Brain microvascular endothelial cell (primary cell): ENCODE measurements around the gene RDX.
"Not testable (repeated sequence)": the region's sequence is repeated elsewhere in the genome, so short reads cannot be mapped to it uniquely, and the experiment has no call there.

Experiments used
- DNase-seq: peaks from one replicate; pipeline ENCODE4 v3.0.0-alpha.2; 2020
- H3K27ac ChIP-seq: fragments of 250-450 bp; sonication (Bioruptor Pico); 2 replicates; pipeline ENCODE4 v1.5.1; 2020; ENCODE audit warnings: mild to moderate bottlenecking, moderate library complexity
- H3K27me3 ChIP-seq: fragments of 250-450 bp; sonication (Bioruptor Pico); replicated peaks from 2 replicates; pipeline ENCODE4 v1.5.1; 2020; ENCODE audit warnings: mild to moderate bottlenecking
- H3K36me3 ChIP-seq: fragments of 250-450 bp; sonication (Bioruptor Pico); replicated peaks from 2 replicates; pipeline ENCODE4 v1.5.1; 2020; ENCODE audit warnings: mild to moderate bottlenecking
- H3K4me3 ChIP-seq: 2 replicates; pipeline ENCODE4 v1.5.1; 2011; ENCODE audit warnings: low read depth, mild to moderate bottlenecking, control low read depth, low read length, moderate library complexity
- in situ Hi-C: cut with HindIII; loops from 2 replicates; pipeline ENCODE4 v1.10.0; 2017; ENCODE audit warnings: low sequenced_read_pairs, low pct_ligation_motif_present
- TF ChIP-seq, protein P1 (sequence below): IDR thresholded peaks from 2 replicates; pipeline ENCODE4 v1.5.1; 2011; ENCODE audit warnings: low read depth, mild to moderate bottlenecking, moderate library complexity, low read length, control low read depth, inconsistent platforms; ENCODE audit errors: missing control alignments

The RDX gene

DNA sequence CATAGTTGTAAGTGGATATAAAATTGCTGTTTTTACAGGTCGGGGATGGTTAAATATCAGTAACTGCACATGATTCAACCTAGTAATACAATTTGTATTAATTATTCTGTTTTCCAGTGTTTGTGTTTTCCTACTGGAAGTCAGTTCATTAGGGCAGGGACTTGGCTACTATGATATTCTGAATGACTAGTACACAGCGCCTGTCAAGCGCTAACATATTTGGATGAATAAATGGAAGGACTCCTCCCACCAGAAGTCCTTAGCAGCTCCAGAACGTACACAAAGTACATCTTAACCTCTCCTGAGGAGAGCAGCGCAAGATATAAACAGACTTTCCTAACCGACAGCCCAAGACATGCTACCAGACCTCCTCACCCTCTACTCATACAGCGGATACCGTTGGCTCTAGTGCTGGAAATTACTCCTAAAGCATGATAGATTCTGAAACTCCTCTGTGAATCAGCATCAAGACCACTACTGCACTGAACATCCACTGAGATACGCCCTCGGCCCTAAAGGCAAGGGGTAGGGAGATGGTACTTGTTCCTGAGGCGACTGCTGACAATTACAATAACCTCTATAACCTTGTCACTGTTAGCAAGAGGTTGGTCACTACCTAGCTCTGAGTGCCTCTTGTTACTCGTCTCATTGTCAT, 79.1 kb downstream of the RDX start:
- Histone ChIP-seq H3K36me3 (no peaks in the 10 kb centered on the region), H3K27ac (no peak overlapping the region), H3K4me3 (no peak overlapping the region), H3K27me3 (no peaks in the 10 kb centered on the region)
- TF ChIP-seq, protein P1, sequence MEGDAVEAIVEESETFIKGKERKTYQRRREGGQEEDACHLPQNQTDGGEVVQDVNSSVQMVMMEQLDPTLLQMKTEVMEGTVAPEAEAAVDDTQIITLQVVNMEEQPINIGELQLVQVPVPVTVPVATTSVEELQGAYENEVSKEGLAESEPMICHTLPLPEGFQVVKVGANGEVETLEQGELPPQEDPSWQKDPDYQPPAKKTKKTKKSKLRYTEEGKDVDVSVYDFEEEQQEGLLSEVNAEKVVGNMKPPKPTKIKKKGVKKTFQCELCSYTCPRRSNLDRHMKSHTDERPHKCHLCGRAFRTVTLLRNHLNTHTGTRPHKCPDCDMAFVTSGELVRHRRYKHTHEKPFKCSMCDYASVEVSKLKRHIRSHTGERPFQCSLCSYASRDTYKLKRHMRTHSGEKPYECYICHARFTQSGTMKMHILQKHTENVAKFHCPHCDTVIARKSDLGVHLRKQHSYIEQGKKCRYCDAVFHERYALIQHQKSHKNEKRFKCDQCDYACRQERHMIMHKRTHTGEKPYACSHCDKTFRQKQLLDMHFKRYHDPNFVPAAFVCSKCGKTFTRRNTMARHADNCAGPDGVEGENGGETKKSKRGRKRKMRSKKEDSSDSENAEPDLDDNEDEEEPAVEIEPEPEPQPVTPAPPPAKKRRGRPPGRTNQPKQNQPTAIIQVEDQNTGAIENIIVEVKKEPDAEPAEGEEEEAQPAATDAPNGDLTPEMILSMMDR = no peak
- no peak for DNase-seq
- in situ Hi-C loops = no loop called here

DNA sequence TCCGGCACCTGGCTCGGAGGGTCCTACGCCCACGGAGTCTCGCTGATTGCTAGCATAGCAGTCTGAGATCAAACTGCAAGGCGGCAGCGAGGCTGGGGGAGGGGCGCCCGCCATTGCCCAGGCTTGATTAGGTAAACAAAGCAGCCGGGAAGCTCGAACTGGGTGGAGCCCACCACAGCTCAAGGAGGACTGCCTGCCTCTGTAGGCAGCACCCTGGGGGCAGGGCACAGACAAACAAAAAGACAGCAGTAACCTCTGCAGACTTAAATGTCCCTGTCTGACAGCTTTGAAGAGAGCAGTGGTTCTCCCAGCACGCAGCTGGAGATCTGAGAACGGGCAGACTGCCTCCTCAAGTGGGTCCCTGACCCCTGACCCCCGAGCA, 87.1 kb downstream of the RDX start:
- DNase-seq, H3K27ac ChIP-seq, H3K27me3 ChIP-seq, in situ Hi-C loops, H3K36me3 ChIP-seq: not testable (repeated sequence)
- H3K4me3 ChIP-seq = peak overlapping the region; percentile 31

DNA sequence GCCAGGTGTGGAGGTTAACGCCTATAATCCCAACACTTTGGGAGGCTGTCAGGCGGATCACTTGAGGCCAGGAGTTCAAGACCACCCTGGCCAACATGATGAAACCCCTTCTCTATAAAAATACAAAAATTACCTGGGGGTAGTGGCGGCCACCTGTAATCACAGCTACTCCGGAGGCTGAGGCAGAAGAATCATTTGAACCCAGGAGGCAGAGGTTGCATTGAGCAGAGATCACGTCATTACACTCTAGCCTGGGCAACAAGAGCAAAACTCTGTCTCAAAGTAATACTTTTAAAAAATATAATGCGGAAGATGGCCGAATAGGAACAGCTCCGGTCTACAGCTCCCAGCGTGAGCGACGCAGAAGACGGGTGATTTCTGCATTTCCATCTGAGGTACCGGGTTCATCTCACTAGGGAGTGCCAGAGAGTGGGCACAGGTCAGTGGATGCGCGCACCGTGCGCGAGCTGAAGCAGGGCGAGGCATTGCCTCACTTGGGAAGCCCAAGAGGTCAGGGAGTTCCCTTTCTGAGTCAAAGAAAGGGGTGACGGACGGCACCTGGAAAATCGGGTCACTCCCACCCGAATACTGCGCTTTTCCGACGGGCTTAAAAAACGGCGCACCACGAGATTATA, 87.6 kb downstream of the RDX start:
- H3K27ac ChIP-seq = not testable (repeated sequence)

DNA sequence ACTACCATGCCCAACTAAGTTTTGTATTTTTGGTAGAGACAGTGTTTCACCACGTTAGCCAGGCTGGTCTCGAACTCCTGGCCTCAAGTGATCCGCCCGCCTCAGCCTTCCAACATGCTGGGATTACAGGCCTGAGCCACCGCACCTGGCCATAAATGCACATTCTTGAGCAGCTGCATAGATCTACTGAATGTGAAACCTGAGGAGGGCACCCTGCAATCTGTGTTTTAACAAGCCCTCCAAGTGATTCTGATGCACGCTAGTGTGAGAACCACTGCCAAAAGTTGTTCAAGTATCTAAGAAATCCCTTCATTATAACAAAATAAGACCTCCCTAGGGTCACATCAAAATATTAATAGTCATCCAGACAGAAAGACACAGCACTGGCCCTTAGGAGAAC, 89.3 kb downstream of the RDX start:
- Histone ChIP-seq H3K4me3 (no peak overlapping the region), H3K27ac (no peak overlapping the region), H3K27me3 (no peaks in the 10 kb centered on the region), H3K36me3 (no peaks in the 10 kb centered on the region)
- DNase-seq = no peak
- TF ChIP-seq, protein P1 = no peak
- in situ Hi-C loops = no loop called here

More for the DNA sequence above, 87.6 kb downstream of the RDX start:
- peak overlapping the region; percentile 39 for H3K4me3 ChIP-seq
- TF ChIP-seq, protein P1 = peak; percentile 8
- H3K27me3 ChIP-seq, DNase-seq, H3K36me3 ChIP-seq, in situ Hi-C loops: not testable (repeated sequence)

DNA sequence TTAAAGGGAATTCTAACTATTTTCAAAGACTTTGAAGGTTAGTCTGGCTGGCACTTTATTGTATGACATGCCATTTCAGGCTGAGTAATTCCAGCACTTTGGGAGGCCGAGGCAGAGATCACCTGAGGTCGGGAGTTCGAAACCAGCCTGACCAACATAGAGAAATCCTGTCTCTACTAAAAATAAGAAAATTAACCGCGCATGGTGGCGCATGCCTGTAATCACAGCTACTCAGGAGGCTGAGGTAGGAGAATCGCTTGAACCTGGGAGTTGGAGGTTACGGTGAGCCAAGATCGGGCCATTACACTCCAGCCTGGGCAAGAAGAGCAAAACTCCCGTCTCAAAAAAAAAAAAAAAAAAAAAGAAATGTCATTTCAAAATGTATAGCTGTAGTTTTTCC, 95.6 kb downstream of the RDX start:
- no peak for DNase-seq
- in situ Hi-C loops = no loop called here
- Histone ChIP-seq H3K27me3 (no peaks in the 10 kb centered on the region), H3K27ac (peak overlapping the region; percentile 37), H3K36me3 (no peaks in the 10 kb centered on the region), H3K4me3 (no peak overlapping the region)
- TF ChIP-seq, protein P1 = no peak

DNA sequence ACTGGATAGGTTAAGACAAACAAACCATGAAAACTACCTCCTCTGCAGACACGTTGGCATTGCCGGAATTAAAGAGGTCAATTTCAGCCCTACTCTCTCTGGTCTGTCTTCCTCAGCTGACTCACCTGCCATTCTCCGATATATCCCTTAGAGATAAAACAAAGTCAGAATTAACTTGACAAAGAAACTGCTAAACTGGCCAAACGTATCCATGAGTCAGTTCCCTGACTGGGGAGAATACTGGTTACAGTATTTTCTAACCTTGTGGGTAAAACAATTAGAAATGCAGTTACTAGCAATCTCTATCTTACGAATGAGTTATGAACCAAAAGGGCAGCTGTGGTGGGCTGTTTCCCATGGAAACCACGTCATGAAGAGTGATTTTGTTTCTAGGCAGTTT, 96.2 kb downstream of the RDX start:
- Histone ChIP-seq H3K27ac (peak overlapping the region; percentile 37), H3K4me3 (no peak overlapping the region), H3K36me3 (no peaks in the 10 kb centered on the region), H3K27me3 (no peaks in the 10 kb centered on the region)
- peak; percentile 54 for DNase-seq
- TF ChIP-seq, protein P1 = no peak
- in situ Hi-C loops = no loop called here
